GM21528 (cell line): ENCODE measurements around the gene RYK.

Experiments used
- ATAC-seq: cut with Tn5 transposase; IDR thresholded peaks from one replicate; pipeline ENCODE4 v1.9.1; 2021; ENCODE audit warnings: mild to moderate bottlenecking, moderate library complexity; ENCODE audit not compliant: unreplicated experiment, low FRiP score

Gene RYK

DNA sequence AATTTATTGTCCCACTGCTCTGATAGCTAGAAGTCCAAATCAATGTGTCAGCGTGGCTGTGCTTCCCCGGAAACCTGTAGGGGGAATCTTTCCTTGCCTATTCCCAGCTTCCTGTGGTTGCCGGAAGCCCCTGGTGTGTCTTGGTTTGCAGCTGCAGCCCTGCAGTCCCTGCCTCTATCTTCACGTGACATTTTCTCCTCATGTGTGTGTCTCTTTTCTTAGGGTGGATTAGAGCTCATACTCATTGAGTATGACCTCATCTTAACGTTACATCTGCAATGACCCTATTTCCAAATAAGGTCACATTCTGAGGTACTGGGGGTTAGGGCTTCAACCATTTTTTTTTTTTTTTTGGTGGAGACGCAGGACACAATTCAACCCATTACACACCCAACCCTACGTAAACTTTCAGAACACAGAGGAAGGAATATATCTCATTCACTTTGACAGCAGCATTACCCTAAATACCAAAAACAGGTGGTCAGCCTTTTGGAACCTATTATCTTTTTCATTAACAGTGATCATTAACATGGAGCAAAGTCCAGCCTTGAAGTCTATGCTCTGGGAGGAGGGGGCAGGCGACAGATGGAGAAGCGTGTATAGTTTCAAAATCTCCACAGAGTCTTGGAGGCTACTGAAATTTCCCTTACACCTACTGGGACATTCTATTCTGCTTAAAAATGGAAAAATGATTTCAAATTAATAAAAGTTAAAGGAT, 88.6 kb downstream of the RYK start:
- no peak for ATAC-seq

DNA sequence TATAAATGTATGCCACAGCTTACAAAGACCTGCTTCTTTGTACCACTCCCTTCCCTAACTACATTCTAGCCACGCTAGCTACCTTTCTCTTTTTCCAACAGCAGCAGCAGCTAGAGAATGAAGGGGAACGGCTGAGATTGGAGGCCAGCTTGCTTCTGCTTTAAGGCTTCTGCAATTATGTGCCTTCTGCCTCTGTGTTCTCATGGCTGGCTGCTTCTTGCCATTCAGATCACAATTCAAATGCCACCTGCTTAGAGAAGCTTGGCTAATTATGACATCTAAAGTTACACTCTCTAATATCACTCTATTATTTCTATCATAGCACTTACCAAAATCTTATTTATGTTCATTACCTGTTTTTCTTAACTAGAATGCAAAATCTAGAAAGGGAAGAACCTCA, 95.2 kb downstream of the RYK start:
- no peak for ATAC-seq

DNA sequence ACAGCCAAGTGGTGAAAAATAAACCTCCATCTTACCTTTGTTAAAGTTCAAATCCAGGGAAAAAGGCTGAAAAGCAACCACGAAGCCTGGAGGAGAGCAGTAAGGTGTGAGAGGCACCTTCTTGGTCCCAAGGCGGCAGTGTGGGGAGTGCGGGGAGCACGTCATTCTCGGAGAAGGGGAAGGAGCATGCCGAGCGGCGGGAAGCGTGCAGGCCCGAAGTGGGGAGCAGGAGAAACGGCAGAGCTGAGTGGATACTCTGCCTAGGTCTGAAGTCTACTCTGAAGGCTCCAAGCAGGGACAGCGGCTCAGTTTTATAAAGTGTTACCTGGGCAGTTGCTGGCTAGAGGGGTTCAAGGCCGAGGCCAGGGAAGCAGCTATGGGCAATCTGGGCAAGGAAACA, 96.9 kb downstream of the RYK start:
- ATAC-seq: no peak

DNA sequence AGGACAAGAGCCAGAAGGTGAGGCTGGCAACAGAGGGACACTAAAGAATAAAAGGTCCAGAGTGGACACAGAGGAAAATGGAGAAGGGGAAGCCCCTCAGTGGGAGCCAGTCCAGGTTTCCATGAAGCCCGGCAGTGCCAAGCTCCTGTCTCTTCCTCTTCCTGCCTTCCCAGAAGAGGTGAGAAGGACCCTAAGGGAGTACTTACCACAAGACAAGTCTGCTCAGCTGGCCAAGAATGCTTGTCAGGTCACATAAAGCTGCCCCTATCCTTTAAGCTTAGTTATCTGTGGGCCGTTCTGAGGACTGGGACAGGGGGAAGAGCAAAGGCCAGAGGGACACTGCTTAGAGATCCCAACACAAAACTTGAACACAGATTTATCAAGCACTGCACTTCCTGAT, 100.2 kb downstream of the RYK start:
- ATAC-seq: no peak

DNA sequence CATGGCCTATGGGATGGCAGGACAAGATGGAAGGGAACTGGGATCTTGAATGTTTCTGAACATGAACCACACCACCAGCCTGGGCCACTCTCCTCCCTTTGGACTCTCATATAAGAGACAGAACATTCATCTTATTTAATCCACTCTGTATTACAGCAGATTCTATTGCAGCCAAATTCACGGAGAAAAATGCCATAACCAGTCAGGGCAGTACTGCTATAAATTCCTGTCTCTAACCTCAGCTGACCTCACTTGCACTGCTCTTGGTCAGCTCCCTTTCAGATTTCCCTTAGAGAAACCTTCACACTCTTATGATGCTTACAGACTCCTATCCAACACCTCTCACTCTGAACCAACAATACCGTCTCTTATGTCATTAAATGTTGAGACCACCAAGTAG, 101.4 kb downstream of the RYK start:
- ATAC-seq: no peak

DNA sequence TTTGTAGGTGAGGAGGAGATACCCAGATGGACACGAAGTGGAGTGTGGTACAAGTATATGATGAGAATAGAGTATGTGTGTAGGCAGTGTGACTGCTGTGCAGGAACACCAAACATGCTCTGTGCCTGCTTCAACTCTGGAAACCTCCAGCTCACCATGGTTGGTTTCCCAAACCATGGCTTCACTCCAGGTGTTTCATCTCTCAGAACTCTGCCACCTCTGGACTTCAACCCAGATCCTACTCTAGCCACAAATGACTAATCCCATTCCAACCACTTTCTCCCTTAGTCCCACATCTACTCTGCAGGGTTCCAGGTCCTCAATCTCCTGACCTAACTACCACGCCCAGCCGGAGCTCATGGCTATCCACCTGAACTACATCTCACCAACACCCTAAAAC, 102.1 kb downstream of the RYK start:
- ATAC-seq: no peak

DNA sequence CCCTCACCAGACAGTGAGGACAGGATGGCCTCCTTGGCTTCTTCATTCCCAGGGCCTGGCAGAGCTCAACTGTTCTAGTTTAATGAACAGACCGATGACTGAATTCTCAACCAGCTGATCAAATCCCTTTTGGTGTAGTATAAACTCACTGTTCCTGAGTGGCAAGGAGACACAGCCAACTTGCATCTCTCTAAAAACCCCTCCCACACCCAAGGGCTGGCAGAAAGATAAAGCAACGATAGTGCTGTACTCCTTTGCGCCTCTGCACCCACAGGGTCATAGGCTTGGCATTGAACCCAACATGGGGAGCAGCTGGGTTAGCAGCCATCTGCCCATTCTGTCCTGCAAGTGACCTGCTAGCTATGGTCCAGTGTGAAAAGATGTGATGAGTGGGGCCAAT, 103.2 kb downstream of the RYK start:
- ATAC-seq: no peak

DNA sequence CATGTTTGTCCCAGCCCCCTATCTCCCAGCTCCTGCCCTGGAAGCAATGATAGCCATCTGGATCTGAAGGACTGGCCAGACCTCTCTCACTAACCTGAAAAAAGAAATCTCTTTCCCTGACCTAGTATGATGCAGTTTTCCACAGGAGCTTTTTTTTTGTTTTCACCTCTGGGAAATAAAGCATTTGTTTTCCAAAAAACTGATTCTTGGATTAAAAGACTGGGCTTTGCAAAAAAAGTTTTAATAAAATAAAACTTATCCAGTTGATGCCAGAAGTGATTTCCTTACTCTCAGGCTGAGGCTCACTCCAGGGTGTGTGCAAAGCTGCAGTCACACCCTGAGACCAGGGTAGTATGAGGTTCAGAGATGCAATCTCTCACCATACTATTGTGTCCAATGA, 104.0 kb downstream of the RYK start:
- no peak for ATAC-seq

DNA sequence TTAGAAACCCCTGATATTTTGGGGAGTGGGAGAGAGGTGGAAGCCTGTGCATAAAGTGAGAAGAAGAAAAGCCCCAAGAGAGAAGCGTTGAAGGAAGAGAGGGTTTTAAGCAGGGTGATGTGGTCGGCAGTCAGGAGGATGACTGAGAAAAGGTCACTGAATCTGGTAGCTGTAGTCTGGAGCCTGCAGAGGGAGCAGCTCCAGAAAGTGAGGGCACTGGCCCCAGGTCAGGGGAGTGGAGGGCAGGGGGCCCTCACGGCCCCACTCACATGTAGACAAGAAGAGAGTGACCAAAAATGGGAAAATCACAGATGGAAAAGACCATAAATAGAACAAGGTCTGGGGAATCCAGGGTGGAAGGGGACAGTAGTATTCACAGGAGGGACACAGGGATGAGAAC, 105.5 kb downstream of the RYK start:
- ATAC-seq: no peak

DNA sequence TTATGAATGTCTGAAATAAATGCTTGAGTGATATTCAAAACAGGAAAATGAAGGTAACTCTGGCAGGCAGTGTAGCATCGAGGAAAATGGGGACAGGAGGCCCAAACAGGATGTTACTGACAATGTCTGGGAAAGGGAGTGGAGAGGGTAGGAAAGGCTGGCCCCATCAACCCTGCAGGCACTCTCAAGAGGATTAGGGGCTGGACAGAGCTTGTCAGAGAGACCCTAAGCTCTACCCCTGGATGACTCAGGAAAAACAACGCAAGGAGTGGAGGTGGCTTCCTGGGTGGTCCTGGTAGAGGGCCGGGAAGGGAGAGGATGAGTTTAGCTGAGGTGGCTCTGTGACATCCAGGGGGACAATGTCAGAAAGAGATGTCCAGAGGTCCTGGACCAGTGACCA, 106.0 kb downstream of the RYK start:
- ATAC-seq: no peak

DNA sequence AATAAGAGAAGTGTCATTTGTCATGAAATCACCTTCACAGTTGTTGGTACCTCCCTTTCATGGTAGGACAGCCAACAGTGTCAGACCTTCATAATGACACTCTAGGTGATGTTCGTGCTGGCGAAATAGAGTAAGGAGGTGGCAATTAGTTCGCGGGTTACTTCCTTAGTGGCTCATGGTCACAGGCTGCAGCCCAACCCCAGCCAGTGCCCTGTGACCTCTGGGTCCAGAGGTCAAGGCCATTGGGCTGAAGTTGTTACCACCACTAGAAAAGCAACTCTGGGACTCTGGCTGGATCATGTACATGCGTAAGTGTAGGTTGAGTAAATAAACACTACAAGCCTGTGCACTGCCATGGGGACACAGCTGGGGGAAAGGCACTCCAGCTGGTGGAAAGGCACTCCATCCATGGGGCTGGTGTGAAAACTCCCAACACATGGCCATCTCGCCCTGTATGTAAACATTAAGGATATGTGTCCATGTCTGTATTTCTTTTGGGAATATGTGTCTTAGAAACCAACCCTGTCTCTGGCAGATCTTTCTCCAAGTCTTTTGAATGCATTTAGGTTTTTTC, 106.7 kb downstream of the RYK start:
- no peak for ATAC-seq

DNA sequence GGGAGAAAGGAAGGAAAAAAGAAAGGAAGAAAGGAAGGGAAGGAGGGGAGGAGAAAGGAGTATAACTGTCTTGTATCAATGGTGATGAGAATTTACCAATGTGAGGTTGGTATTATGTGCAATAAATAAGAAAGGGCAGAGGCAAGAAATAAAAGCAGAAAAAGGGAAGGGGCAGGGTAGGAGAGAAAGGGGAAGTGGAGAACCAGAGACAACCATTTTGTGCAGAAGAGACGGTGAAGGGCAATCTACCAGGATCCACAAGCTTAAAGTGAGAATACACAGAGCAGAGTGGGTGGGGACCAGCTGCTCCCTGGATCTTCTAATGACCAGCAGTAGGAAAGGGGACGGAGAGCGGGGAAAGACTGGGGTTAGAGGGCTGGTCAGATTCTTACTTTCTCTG, 114.1 kb downstream of the RYK start:
- ATAC-seq: no peak

DNA sequence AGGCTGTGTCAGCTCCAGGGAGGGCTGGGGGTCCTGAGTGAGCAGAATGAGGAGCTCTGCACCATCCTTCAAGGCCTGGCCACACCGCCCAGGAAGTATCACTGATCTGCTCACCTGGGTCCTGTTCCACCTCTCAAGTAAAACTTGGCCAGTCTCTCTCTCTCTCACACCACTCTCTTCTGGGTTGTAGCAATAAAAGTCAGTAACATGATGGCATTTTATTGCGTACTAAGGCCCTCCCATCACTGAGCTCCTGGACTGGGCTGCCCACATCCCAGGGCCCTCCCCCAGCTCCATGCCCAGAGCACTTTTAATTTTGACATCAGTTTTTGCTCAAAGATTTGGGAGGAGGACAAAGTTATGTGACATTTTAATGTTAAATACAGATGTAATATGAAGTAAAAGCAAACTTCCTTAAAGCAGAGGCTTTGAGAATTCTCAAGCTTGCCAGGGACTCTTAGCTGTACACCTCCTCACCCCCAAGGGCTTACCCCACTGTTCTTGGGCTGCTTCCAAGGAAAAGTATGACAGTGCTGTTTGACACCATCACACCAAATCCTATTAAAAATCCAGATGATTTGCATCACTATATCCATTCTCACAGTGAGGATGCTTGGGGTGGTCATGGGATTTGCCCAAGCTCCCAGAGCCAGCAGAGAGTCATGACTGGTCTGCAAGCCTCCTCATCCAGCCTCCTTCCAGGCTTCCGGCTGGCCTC, 115.8 kb downstream of the RYK start:
- no peak for ATAC-seq

DNA sequence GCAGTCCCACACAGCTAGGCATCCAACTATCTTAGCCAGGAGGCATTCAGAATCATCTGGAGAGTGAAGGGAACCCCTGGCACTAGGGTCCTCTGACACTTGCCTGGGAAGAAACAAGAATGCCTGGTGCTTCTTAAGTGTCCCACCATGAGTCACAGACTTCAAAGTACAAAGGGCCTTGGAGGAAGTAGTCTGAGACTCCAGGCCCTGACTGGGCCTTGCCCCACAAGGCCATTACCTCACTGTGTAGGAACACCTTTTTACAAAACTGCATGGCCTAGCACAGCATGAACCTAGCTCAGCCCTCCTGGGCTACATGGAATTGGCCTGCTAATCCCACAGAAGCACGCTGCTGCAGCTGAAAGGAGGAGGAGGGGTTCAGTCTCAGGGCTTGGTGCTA, 116.4 kb downstream of the RYK start:
- ATAC-seq: no peak

DNA sequence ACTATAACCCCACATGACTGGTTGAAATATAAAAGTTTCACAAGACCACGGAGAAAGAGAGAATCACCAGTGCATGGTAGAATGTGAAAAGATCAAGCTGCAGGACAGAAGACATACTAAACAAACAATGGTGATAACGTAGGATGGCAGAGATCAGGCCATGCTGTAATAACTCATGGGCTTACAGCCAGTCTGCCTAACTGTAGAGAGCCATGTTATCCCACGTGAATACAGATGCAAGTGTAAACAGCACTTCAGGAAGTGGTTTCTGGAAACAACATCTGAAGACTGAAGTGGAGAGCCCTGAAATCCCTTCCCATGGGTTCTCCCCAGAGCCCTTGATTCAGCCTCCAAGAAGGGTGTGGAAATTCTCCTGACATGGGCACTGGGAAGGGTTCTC, 117.7 kb downstream of the RYK start:
- ATAC-seq: no peak

DNA sequence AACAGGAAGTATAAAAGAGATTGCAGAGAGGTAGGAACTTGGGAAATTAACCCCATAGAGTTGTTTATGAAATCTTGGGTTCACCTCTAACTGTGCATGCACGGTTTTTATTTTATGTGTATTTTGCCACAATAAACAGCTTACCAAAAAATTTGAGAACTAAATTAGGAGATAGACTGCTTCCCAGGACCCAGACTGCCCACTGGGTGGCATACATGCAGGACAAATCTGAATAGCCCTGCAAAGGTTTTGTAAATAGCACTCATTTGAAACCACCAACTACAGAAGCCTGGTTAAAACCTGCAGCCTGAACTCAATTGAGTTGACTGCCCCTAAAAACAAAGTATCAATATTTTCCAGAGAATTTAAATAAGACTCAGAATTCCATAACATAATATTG, 124.5 kb downstream of the RYK start:
- no peak for ATAC-seq

DNA sequence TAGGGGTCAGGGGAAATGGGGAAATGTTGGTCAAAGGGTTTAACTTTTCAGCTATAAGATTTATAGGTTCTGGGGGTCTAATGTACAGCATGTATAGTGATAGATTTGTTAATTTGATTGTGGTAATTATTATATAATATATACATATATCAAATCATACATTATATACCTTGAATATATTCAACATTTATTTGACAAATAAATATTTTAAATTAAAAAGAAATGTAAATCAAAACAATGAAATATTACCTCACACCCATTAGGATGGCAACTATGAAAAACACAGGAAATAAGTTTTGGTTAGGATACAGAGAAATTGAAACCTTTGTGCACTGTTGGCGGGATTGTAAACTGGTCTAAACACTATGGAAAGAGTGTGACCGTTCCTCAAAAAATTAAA, 135.9 kb downstream of the RYK start:
- no peak for ATAC-seq

DNA sequence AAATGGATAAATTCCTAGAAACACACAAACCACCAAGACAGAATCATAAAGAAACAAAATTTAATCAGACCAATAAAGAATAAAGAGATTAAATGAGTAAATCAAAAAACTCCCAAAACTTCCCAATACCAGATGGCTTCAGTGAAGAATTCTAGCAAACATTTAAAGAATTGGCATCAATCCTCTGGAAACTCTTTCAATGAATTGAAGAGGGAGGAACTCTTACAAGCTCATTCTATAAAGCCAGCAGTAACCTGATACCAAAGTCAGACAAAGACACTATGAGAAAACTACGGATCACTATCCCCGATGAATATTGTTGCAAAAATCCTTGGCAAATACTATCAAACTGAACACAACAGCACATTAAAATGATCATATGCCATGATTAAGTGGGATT, 139.0 kb downstream of the RYK start:
- ATAC-seq: no peak

DNA sequence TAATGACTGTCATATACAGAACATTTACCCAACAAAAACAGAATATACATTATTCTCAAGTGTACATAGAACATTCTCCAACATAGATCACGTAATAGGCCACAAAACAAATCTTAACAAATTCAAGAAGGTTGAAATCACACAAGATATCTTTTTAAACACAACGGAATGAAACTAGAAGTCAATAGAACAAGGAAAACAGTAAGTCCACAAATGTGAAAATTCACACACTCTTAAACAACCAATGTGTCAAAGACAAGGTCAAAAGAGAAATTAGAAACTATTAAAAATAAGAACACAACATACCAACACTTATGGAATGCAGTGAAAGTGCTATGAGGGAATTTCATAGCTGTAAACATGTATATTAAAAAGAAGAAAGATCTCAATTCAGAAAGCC, 139.7 kb downstream of the RYK start:
- no peak for ATAC-seq
